Adrenal gland (tissue), 12 donors: ENCODE results near the gene TEX2. TPM values are rescaled to one million over a fixed set of nuclear protein-coding genes. Genes with fewer than 3 reads are reported as not detected.
A peak's percentile ranks its signal among the peaks of the same experiment; 100 is the strongest.
"Not testable (repeated sequence)": the region's sequence is repeated elsewhere in the genome, so short reads cannot be mapped to it uniquely, and the experiment has no call there.

Experiments
- DNase-seq, 7 donors: peaks; one replicate each; pipeline ENCODE4 v3.0.0-alpha.2; 2019 to 2020
- H3K27ac ChIP-seq, 5 donors: fragments of 200-600 bp; sonication (generic) in 4 of 5; 1 replicate in 3 of 5; 2 replicates in 2 of 5; pipeline versions ENCODE4 v1.5.1 to v1.8.0; 2016 to 2020; ENCODE audit warnings: mild to moderate bottlenecking in 1 of 5
- H3K27me3 ChIP-seq: fragments of 200-600 bp; 2 replicates; pipeline ENCODE4 v1.8.0; 2021
- H3K36me3 ChIP-seq, 2 donors: fragments of 200-600 bp; replicated peaks in 1 of 2; 1 replicate in 1 of 2; 2 replicates in 1 of 2; pipeline versions ENCODE4 v1.5.1 to v1.8.0; 2018 to 2022
- H3K4me1 ChIP-seq, 2 donors: fragments of 200-600 bp; replicated peaks in 1 of 2; 1 replicate in 1 of 2; 2 replicates in 1 of 2; pipeline versions ENCODE4 v1.5.1 to v1.8.0; 2018 to 2021
- H3K4me3 ChIP-seq, 4 donors: fragments of 200-600 bp; sonication (generic) in 3 of 4; one replicate each; pipeline ENCODE4 v1.5.1; 2016 to 2018
- H3K9me3 ChIP-seq, 3 donors: fragments of 200-600 bp; sonication (generic) in 1 of 3; replicated peaks in 1 of 3; 1 replicate in 2 of 3; 2 replicates in 1 of 3; pipeline versions ENCODE4 v1.5.1 to v1.8.0; 2016 to 2021
- POLR2A ChIP-seq, 2 donors: fragments of 450-650 bp; IDR thresholded peaks; one replicate each; pipeline ENCODE4 v1.6.1; 2017; ENCODE audit warnings: antibody characterized with exemption in 2 of 2, mild to moderate bottlenecking in 2 of 2, moderate library complexity in 1 of 2
- WGBS, 4 donors: extraction: QIAGEN DNeasy Blood & Tissue Kit in 2 of 4; methylation state at CpG; one replicate each; pipeline versions ENCODE4 v1.1.5 to v1.1.7; 2013 to 2017; 5-methylcytosine and 5-hydroxymethylcytosine counted together
- intact Hi-C, 2 donors: fragments of 100-400 bp; cut with DNase I; formaldehyde crosslinking; loops; one replicate each; pipeline versions ENCODE4 v1.14.1 to v1.15.0; 2022 to 2023
- polyA plus RNA-seq, 3 donors: library from polyadenylated mRNA; stranded (reverse); fragments of 200-250 nt in 2 of 3; fragments of 350-450 nt in 1 of 3; fragmentation: Illumina TruSeq in 1 of 3; extraction: RNeasy Lipid Tissue Mini Kit (QIAGEN cat#74804) in 1 of 3; gene quantifications; one replicate each; pipeline ENCODE4 v1.2.3, GENCODE V29; 2013 to 2014
- total RNA-seq, 9 donors: library from RNA; depleted of rRNA in 4 of 9; stranded (reverse); fragments of >200 nt in 4 of 9; fragments of 120-200 nt in 1 of 9; fragmentation: NEBNext Ultra II Directional in 1 of 9; extraction: Animal tissue kit (Norgen Biotek cat#: 25700) in 1 of 9; gene quantifications; one replicate each; pipeline versions ENCODE4 v1.1.0 to v1.2.4, GENCODE V29; 2013 to 2023
- TF ChIP-seq, protein P1 (sequence below), 6 experiments: fragments of 450-650 bp in 4 of 6; fragments of 200-600 bp in 2 of 6; sonication (generic) in 1 of 6; IDR thresholded peaks; 1 replicate in 5 of 6; 2 replicates in 1 of 6; pipeline versions ENCODE4 v1.5.1 to v1.8.0; 2016 to 2021; ENCODE audit warnings: antibody characterized with exemption in 6 of 6, mild to moderate bottlenecking in 2 of 6, moderate library complexity in 1 of 6
- donor health status: healthy with polysubstance abuse.
- donor health status: Bipolar disorder and iron deficiency.
- donor health status: DM: yes; HTN: yes; CAD: no.
- donor health status: DM: no; HTN: no; CAD: no.
- donor health status: DM: no; HTN: no; CAD: no.
- donor health status: DM: yes; HTN: yes; CAD: no.

The TEX2 gene
- total and polyA plus RNA-seq, 12 donors = 12.0 to 91.5 (median 62.5) TPM

GRCh38 chr17:64209356-64209941 is 53.6 kb downstream of the TEX2 start:
- Histone ChIP-seq H3K27me3 (no peaks in the 10 kb centered on the region), H3K36me3 (peaks cover 0 to 14% of the 10 kb centered on the region in 2 donors), H3K4me3 (no peak overlapping the region), H3K4me1 (no peaks in the 10 kb centered on the region), H3K9me3 (no peaks in the 10 kb centered on the region), H3K27ac (no peak overlapping the region)
- 79 to 90% (median 84%) methylated on average over 5 of the region's 5 CpGs for WGBS, 4 donors
- intact Hi-C loops = no loop called here
- DNase-seq = no peak
- TF ChIP-seq, protein P1, sequence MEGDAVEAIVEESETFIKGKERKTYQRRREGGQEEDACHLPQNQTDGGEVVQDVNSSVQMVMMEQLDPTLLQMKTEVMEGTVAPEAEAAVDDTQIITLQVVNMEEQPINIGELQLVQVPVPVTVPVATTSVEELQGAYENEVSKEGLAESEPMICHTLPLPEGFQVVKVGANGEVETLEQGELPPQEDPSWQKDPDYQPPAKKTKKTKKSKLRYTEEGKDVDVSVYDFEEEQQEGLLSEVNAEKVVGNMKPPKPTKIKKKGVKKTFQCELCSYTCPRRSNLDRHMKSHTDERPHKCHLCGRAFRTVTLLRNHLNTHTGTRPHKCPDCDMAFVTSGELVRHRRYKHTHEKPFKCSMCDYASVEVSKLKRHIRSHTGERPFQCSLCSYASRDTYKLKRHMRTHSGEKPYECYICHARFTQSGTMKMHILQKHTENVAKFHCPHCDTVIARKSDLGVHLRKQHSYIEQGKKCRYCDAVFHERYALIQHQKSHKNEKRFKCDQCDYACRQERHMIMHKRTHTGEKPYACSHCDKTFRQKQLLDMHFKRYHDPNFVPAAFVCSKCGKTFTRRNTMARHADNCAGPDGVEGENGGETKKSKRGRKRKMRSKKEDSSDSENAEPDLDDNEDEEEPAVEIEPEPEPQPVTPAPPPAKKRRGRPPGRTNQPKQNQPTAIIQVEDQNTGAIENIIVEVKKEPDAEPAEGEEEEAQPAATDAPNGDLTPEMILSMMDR (IDR thresholded peaks at IDR 0.05) = no peak
- no peak for TF ChIP-seq POLR2A (IDR thresholded peaks at IDR 0.05)

DNA sequence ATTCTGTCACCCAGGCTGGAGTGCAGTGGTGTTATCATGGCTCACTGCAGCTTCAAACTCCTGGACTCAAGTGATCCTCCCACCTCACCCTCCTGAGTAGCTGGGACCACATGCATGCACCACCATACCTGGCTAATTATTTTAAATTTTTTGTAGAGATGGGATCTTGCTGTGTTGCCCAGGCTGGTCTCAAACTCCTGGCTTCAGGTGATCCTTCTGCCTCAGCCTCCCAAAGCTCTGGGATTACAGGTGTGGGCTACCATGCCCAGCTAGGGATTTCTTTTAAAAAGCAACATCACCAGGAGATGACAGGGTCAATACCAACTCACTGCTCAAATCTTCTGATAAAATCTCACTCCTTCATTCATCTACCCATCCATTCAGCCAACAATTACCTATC is 54.4 kb downstream of the TEX2 start:
- H3K4me3 ChIP-seq, intact Hi-C loops, H3K4me1 ChIP-seq, H3K27ac ChIP-seq, H3K9me3 ChIP-seq, DNase-seq, H3K27me3 ChIP-seq: not testable (repeated sequence)
- peaks cover 0 to 12% of the 10 kb centered on the region in 2 donors for H3K36me3 ChIP-seq

- no peaks in the 10 kb centered on the region for H3K27me3 ChIP-seq
- 40 to 53% (median 48%) methylated on average over 2 of the region's 2 CpGs for WGBS, 4 donors
- H3K4me3 ChIP-seq = no peak overlapping the region
- no peak overlapping the region for H3K27ac ChIP-seq
- intact Hi-C loops = no loop called here
- peaks cover 24 to 32% of the 10 kb centered on the region in 2 donors for H3K4me1 ChIP-seq
- DNase-seq = no peak
- no peaks in the 10 kb centered on the region for H3K9me3 ChIP-seq
- TF ChIP-seq, protein P1 (IDR thresholded peaks at IDR 0.05) = no peak
- TF ChIP-seq POLR2A (IDR thresholded peaks at IDR 0.05) = no peak
- H3K36me3 ChIP-seq = no peaks in the 10 kb centered on the region
Observed at GRCh38 chr17:64205804-64206203, 57.3 kb downstream of the TEX2 start.

- peak overlapping the region; percentile 42 to 79 (median 59) for H3K27ac ChIP-seq
Observed at GRCh38 chr17:64203630-64204029, 59.4 kb downstream of the TEX2 start.

More at GRCh38 chr17:64203630-64204029, 59.4 kb downstream of the TEX2 start:
- TF ChIP-seq, protein P1 (IDR thresholded peaks at IDR 0.05) = no peak
- H3K9me3 ChIP-seq = no peaks in the 10 kb centered on the region
- intact Hi-C loops = no loop called here
- 34 to 52% (median 39%) methylated on average over 4 of the region's 4 CpGs for WGBS, 4 donors
- H3K4me3 ChIP-seq = no peak overlapping the region
- H3K4me1 ChIP-seq = peaks cover 32 to 44% of the 10 kb centered on the region in 2 donors
- no peaks in the 10 kb centered on the region for H3K36me3 ChIP-seq
- no peaks in the 10 kb centered on the region for H3K27me3 ChIP-seq
- peak in 3 of 7 donors; percentile 29 to 38 (median 33) for DNase-seq
